Stimulated activated CD4-positive, alpha-beta T cell treated with anti-CD3 and anti-CD28 coated beads, TNF-alpha, amount 100 ng/mL, for 24 hours (primary cell): ENCODE data around the gene JAZF1.

Experiments
- DNase-seq, 3 experiments: peaks; one replicate each; pipeline ENCODE4 v3.0.0-alpha.2; 2020; ENCODE audit warnings: low read depth in 3 of 3

Gene JAZF1

GRCh38 chr7:27840313-27840712 lies 340.3 kb downstream of the JAZF1 start:
- peak in 2 of 3 experiments; percentile 7 to 22 for DNase-seq

GRCh38 chr7:27839099-27839498 lies 341.5 kb downstream of the JAZF1 start:
- no peak for DNase-seq

GRCh38 chr7:27836536-27836935 lies 344.1 kb downstream of the JAZF1 start:
- DNase-seq = no peak

- DNase-seq = no peak
Observed at GRCh38 chr7:27835376-27835775, 345.2 kb downstream of the JAZF1 start.

GRCh38 chr7:27834179-27834921 lies 346.2 kb downstream of the JAZF1 start:
- DNase-seq = no peak

GRCh38 chr7:27826357-27826756 lies 354.2 kb downstream of the JAZF1 start:
- DNase-seq = no peak

GRCh38 chr7:27825891-27826290 lies 354.7 kb downstream of the JAZF1 start:
- no peak for DNase-seq

- no peak for DNase-seq
Observed at GRCh38 chr7:27822245-27822644, 358.4 kb downstream of the JAZF1 start.

GRCh38 chr7:27812706-27813105 lies 367.9 kb downstream of the JAZF1 start:
- no peak for DNase-seq

GRCh38 chr7:27810186-27810585 lies 370.4 kb downstream of the JAZF1 start:
- DNase-seq = no peak

- no peak for DNase-seq
Observed at GRCh38 chr7:27808626-27809025, 372.0 kb downstream of the JAZF1 start.

- DNase-seq = no peak
Observed at GRCh38 chr7:27804139-27804538, 376.5 kb downstream of the JAZF1 start.

GRCh38 chr7:27802999-27803398 lies 377.6 kb downstream of the JAZF1 start:
- no peak for DNase-seq

- no peak for DNase-seq
Observed at GRCh38 chr7:27799212-27799611, 381.4 kb downstream of the JAZF1 start.

GRCh38 chr7:27795977-27796376 lies 384.6 kb downstream of the JAZF1 start:
- no peak for DNase-seq

- no peak for DNase-seq
Observed at GRCh38 chr7:27793780-27794179, 386.8 kb downstream of the JAZF1 start.

- no peak for DNase-seq
Observed at GRCh38 chr7:27788437-27788836, 392.2 kb downstream of the JAZF1 start.

GRCh38 chr7:27784399-27785053 lies 396.1 kb downstream of the JAZF1 start:
- DNase-seq = peak in 1 of 3 experiments; percentile 15

GRCh38 chr7:27782849-27783248 lies 397.7 kb downstream of the JAZF1 start:
- DNase-seq = no peak

GRCh38 chr7:27781188-27781587 lies 399.4 kb downstream of the JAZF1 start:
- no peak for DNase-seq
